OCI-LY1 (cell line): ENCODE measurements around the gene FAU.

ENCODE experiments used
- H2AFZ ChIP-seq: fragments of 200-600 bp; sonication (generic), shearing (Covaris generic); 2 replicates; pipeline ENCODE4 v1.6.0; 2014; ENCODE audit warnings: antibody characterized with exemption, mild to moderate bottlenecking, low read length
- H3F3A ChIP-seq: fragments of 200-600 bp; sonication (generic), shearing (Covaris generic); 2 replicates; pipeline ENCODE4 v1.6.0; 2014; ENCODE audit warnings: mild to moderate bottlenecking, antibody characterized with exemption, low read length, moderate library complexity; ENCODE audit not compliant: insufficient read depth
- H3K27ac ChIP-seq: fragments of 200-600 bp; sonication (generic); 2 replicates; pipeline ENCODE4 v1.5.1; 2014; ENCODE audit warnings: low read length, mixed run types, mild to moderate bottlenecking, low read depth; ENCODE audit not compliant: poor library complexity, severe bottlenecking
- H3K27me3 ChIP-seq: fragments of 200-600 bp; sonication (generic); 2 replicates; pipeline ENCODE4 v1.6.0; 2014; ENCODE audit warnings: antibody characterized with exemption, mild to moderate bottlenecking, low read length, moderate library complexity; ENCODE audit not compliant: insufficient read depth
- H3K36me3 ChIP-seq: fragments of 200-600 bp; sonication (generic); 2 replicates; pipeline ENCODE4 v1.6.1; 2014; ENCODE audit warnings: mild to moderate bottlenecking, antibody characterized with exemption, low read length, moderate library complexity, mixed read lengths; ENCODE audit not compliant: insufficient read depth
- H3K4me1 ChIP-seq: fragments of 200-600 bp; sonication (generic); 2 replicates; pipeline ENCODE4 v1.5.1; 2014; ENCODE audit warnings: mild to moderate bottlenecking, low read length, moderate library complexity; ENCODE audit not compliant: insufficient read depth, severe bottlenecking
- H3K4me2 ChIP-seq: fragments of 200-600 bp; sonication (generic), shearing (Covaris generic); 2 replicates; pipeline ENCODE4 v1.6.1; 2014; ENCODE audit warnings: low read length
- H3K4me3 ChIP-seq: fragments of 200-600 bp; sonication (generic); 2 replicates; pipeline ENCODE4 v1.5.1; 2014; ENCODE audit warnings: low read length, low read depth, mild to moderate bottlenecking, mixed read lengths; ENCODE audit not compliant: poor library complexity, severe bottlenecking
- H3K79me2 ChIP-seq: fragments of 200-600 bp; shearing (Covaris generic); 2 replicates; pipeline ENCODE4 v1.6.1; 2016; ENCODE audit warnings: mixed run types, low read length, mixed read lengths; ENCODE audit not compliant: insufficient read depth
- H3K9ac ChIP-seq: fragments of 200-600 bp; sonication (generic), shearing (Covaris generic); 2 replicates; pipeline ENCODE4 v1.6.1; 2014; ENCODE audit warnings: mild to moderate bottlenecking, low read length, mixed read lengths
- H3K9me2 ChIP-seq: fragments of 200-600 bp; sonication (generic), shearing (Covaris generic); 2 replicates; pipeline ENCODE4 v1.6.1; 2014; ENCODE audit warnings: low read depth, mild to moderate bottlenecking, low read length, mixed read lengths
- H3K9me3 ChIP-seq: fragments of 200-600 bp; shearing (Covaris generic); 2 replicates; pipeline ENCODE4 v1.6.1; 2014; ENCODE audit warnings: low read length, mixed read lengths
- H4K20me1 ChIP-seq: fragments of 200-600 bp; sonication (generic), shearing (Covaris generic); 2 replicates; pipeline ENCODE4 v1.6.0; 2016; ENCODE audit warnings: mild to moderate bottlenecking, low read length; ENCODE audit not compliant: insufficient read depth
- EZH2 ChIP-seq: fragments of 200-600 bp; sonication (generic), shearing (Covaris generic); IDR thresholded peaks from 2 replicates; pipeline ENCODE4 v1.8.0; 2017; ENCODE audit warnings: borderline replicate concordance, mixed run types, mild to moderate bottlenecking, antibody characterized with exemption, low read length, moderate library complexity, mixed read lengths
- TF ChIP-seq, protein P1 (sequence below): fragments of 200-600 bp; sonication (generic), shearing (Covaris generic); IDR thresholded peaks from 2 replicates; pipeline ENCODE4 v1.5.1; 2017; ENCODE audit warnings: mild to moderate bottlenecking, antibody characterized with exemption, low read length, moderate library complexity, mixed read lengths

The FAU gene

DNA sequence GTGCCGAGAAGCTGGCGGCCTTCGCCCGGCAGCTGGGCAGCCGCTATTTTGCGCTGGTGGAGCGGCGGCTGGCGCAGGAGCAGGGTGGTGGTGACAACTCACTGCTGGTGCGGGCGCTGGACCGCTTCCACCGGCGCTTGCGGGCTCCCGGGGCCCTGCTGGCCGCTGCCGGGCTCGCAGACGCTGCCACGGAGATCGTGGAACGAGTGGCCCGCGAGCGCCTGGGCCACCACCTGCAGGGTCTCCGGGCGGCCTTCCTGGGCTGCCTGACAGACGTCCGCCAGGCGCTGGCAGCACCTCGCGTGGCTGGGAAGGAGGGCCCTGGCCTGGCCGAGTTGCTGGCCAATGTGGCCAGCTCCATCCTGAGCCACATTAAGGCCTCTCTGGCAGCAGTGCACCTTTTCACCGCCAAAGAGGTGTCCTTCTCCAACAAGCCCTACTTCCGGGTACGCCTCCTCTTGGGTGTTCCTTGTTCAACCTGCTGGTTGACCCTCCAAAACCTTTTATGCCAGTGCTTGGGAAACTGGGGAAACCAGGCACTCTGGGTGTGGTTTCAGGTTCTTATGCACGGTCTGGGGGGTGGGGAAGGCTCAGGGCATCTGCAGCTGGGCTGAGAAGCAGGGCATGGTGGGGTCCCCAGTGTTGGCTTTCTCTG, 13.3 kb downstream of the FAU start:
- Histone ChIP-seq H3F3A (0 out of 2 replicates have a peak, but pooled peaks cover 5% of the 10 kb centered on the region), H3K36me3 (peaks cover 26% of the 10 kb centered on the region; the same call in 1 of the 2 replicates), H3K79me2 (no peaks in the 10 kb centered on the region), H3K27ac (no peak overlapping the region), H3K4me1 (peaks cover 23% of the 10 kb centered on the region), H3K4me3 (no peak overlapping the region), H2AFZ (no peak overlapping the region), H3K27me3 (no peaks in the 10 kb centered on the region), H3K9me2 (no peaks in the 10 kb centered on the region), H3K4me2 (no peak overlapping the region), H3K9ac (no peak overlapping the region), H4K20me1 (no peaks in the 10 kb centered on the region), H3K9me3 (no peaks in the 10 kb centered on the region)
- TF ChIP-seq, protein P1, sequence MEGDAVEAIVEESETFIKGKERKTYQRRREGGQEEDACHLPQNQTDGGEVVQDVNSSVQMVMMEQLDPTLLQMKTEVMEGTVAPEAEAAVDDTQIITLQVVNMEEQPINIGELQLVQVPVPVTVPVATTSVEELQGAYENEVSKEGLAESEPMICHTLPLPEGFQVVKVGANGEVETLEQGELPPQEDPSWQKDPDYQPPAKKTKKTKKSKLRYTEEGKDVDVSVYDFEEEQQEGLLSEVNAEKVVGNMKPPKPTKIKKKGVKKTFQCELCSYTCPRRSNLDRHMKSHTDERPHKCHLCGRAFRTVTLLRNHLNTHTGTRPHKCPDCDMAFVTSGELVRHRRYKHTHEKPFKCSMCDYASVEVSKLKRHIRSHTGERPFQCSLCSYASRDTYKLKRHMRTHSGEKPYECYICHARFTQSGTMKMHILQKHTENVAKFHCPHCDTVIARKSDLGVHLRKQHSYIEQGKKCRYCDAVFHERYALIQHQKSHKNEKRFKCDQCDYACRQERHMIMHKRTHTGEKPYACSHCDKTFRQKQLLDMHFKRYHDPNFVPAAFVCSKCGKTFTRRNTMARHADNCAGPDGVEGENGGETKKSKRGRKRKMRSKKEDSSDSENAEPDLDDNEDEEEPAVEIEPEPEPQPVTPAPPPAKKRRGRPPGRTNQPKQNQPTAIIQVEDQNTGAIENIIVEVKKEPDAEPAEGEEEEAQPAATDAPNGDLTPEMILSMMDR = no peak
- no peak for TF ChIP-seq EZH2

DNA sequence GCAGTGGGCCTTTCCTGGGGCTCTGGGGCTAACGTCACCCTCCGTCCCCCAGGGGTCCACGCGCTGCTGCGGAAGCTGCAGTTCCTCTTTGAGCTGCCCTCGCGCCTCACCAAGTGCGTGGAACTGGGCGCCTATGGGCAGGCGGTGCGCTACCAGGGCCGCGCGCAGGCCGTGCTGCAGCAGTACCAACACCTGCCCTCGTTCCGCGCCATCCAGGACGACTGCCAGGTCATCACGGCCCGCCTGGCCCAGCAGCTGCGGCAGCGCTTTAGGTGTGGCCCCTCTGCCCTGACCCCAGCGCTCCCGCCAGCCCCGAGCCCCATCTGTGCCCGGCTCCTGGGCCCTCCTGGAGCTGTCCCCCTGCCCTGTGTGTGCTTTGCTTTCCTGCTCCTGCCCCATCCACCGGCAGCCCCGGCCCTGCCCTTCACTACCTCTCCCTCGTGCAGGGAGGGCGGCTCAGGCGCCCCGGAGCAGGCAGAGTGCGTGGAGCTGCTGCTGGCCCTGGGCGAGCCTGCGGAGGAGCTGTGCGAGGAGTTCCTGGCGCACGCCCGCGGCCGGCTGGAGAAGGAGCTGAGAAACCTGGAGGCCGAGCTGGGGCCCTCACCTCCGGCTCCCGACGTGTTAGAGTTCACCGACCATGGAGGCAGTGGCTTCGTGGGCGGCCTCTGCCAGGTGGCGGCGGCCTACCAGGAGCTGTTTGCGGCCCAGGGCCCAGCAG, 14.0 kb downstream of the FAU start:
- Histone ChIP-seq H3F3A (0 out of 2 replicates have a peak, but pooled peaks cover under 1% of the 10 kb centered on the region), H3K4me3 (no peak overlapping the region), H3K4me2 (no peak overlapping the region), H3K79me2 (no peaks in the 10 kb centered on the region), H3K9ac (no peak overlapping the region), H3K27me3 (no peaks in the 10 kb centered on the region), H3K36me3 (peaks cover 26% of the 10 kb centered on the region; the same call in 1 of the 2 replicates), H2AFZ (no peak overlapping the region), H3K9me3 (no peaks in the 10 kb centered on the region), H3K9me2 (no peaks in the 10 kb centered on the region), H4K20me1 (no peaks in the 10 kb centered on the region), H3K27ac (no peak overlapping the region), H3K4me1 (peaks cover 17% of the 10 kb centered on the region)
- TF ChIP-seq EZH2 = no peak
- TF ChIP-seq, protein P1 = no peak

DNA sequence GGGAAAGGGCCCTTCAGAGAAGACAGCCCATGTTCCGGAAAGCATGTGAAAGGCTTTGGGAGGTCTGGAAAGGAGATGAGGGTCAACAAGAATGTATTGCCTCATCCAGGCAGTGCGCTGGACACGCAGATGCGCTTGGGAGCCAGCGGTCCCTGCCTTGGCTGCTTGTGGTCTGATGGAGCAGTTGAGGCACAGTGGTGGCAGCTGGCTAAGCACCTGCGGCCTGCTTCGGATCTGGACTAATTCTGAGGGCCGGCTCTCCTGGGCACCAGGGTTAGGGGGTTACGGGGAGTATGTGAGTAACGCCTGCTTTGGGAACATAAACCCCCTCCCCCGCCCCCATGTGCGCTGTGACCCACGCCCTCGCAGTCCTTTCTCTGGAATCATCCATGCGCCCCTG, 14.9 kb downstream of the FAU start:
- Histone ChIP-seq H3F3A (no peaks in the 10 kb centered on the region), H3K79me2 (no peaks in the 10 kb centered on the region), H3K9me3 (no peaks in the 10 kb centered on the region), H3K9ac (no peak overlapping the region), H3K36me3 (peaks cover 26% of the 10 kb centered on the region; the same call in 1 of the 2 replicates), H3K4me3 (no peak overlapping the region), H2AFZ (no peak overlapping the region), H3K4me2 (no peak overlapping the region), H4K20me1 (no peaks in the 10 kb centered on the region), H3K27ac (no peak overlapping the region), H3K4me1 (peaks cover 13% of the 10 kb centered on the region), H3K27me3 (no peaks in the 10 kb centered on the region), H3K9me2 (no peaks in the 10 kb centered on the region)
- TF ChIP-seq, protein P1 = no peak
- no peak for TF ChIP-seq EZH2
